ENCODE results near the gene LRP6.

DNA sequence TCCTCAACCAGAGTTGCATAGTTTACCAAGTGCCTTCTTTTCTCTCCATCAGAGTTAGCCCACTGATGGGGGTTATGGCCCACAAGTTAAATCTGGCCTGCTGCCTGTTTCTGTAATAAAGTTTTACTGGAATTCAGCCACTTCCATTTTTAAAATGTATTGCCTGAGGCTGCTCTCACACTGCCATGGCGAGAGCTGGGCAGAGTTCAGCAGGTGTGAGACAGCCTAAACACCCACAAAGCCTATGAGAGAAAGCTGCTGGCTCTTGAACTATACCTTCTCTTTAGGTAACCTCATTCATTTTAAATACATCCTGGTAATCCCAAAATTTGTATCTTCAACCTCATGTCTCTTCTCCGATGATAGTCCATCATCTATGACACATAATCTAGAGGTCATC lies 110.0 kb downstream of the LRP6 start:
- TF ChIP-seq CTCF (conservative IDR thresholded peaks at IDR 0.05; ENCODE audit: low read length) (no peak), EZH2phosphoT487 (IDR thresholded peaks at IDR 0.05; ENCODE audit: borderline replicate concordance) (no peak)

Data from Loucy (cell line).